Duodenal mucosa (tissue), 2 donors: Measurements from ENCODE around the gene CHL1.

Source experiments
- H3K27ac ChIP-seq: one replicate; pipeline ENCODE4 v1.7.0; 2013; ENCODE audit warnings: low read depth, low read length
- H3K27me3 ChIP-seq, 2 donors: one replicate each; pipeline ENCODE4 v1.7.0; 2013; ENCODE audit warnings: low read length in 2 of 2, control low read depth in 1 of 2; ENCODE audit not compliant: insufficient read depth in 2 of 2, control insufficient read depth in 1 of 2
- H3K36me3 ChIP-seq, 2 donors: one replicate each; pipeline ENCODE4 v1.7.0; 2013; ENCODE audit warnings: low read length in 2 of 2, control low read depth in 1 of 2; ENCODE audit not compliant: insufficient read depth in 2 of 2, control insufficient read depth in 1 of 2
- H3K4me1 ChIP-seq, 2 donors: one replicate each; pipeline ENCODE4 v1.7.0; 2013; ENCODE audit warnings: low read length in 2 of 2, control low read depth in 1 of 2; ENCODE audit not compliant: insufficient read depth in 2 of 2, control insufficient read depth in 1 of 2
- H3K4me3 ChIP-seq, 2 donors: one replicate each; pipeline ENCODE4 v1.7.0; 2013; ENCODE audit warnings: low read length in 2 of 2, low read depth in 1 of 2
- H3K9ac ChIP-seq, 2 donors: one replicate each; pipeline ENCODE4 v1.7.0; 2013; ENCODE audit warnings: low read length in 2 of 2, low read depth in 1 of 2
- H3K9me3 ChIP-seq, 2 donors: one replicate each; pipeline ENCODE4 v1.7.0; 2013; ENCODE audit warnings: low read length in 2 of 2, control low read depth in 1 of 2; ENCODE audit not compliant: control insufficient read depth in 1 of 2

Gene CHL1

GRCh38 chr3:418239-418929, 221.8 kb downstream of the CHL1 start:
- no peak overlapping the region for H3K27ac ChIP-seq
- no peak overlapping the region for H3K4me3 ChIP-seq
- H3K4me1 ChIP-seq, result no peaks in the 10 kb centered on the region
- H3K9me3 ChIP-seq, result no peaks in the 10 kb centered on the region
- H3K27me3 ChIP-seq, result no peaks in the 10 kb centered on the region
- H3K36me3 ChIP-seq, result no peaks in the 10 kb centered on the region
- H3K9ac ChIP-seq, result no peak overlapping the region

- no peaks in the 10 kb centered on the region for H3K27me3 ChIP-seq
- H3K9me3 ChIP-seq, result no peaks in the 10 kb centered on the region
- no peaks in the 10 kb centered on the region for H3K36me3 ChIP-seq
- H3K4me3 ChIP-seq, result no peak overlapping the region
- H3K4me1 ChIP-seq, result no peaks in the 10 kb centered on the region
- H3K9ac ChIP-seq, result no peak overlapping the region
- H3K27ac ChIP-seq, result no peak overlapping the region
These were observed 224.0 kb downstream of the CHL1 start for GRCh38 chr3:420584-420983.

DNA sequence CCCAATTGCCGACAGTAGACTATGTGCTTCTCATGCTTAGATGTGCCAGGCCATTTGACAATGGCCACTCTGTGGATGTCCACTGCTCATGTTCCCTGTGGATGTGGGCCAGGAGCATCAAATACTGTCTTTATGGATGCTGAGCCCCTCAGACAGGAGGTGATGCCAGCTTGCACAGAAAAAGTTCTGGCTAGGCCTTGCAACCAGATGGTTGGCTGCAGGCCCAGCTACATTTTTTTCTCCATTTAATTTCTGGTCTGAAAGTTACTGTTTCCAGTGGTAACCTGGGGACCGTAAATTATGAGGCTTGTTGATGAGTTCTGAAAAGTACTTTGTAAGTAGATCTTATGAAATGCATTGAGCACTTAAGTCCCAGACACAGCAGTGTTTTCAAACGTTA, 228.5 kb downstream of the CHL1 start:
- H3K9ac ChIP-seq, result no peak overlapping the region
- no peaks in the 10 kb centered on the region for H3K9me3 ChIP-seq

GRCh38 chr3:426072-426471, 229.5 kb downstream of the CHL1 start:
- Histone ChIP-seq H3K9me3 (no peaks in the 10 kb centered on the region), H3K27me3 (no peaks in the 10 kb centered on the region), H3K27ac (no peak overlapping the region), H3K4me1 (no peaks in the 10 kb centered on the region), H3K9ac (no peak overlapping the region), H3K36me3 (no peaks in the 10 kb centered on the region), H3K4me3 (no peak overlapping the region)

More for the DNA sequence above, 228.5 kb downstream of the CHL1 start:
- Histone ChIP-seq H3K27ac (no peak overlapping the region), H3K27me3 (no peaks in the 10 kb centered on the region), H3K4me1 (no peaks in the 10 kb centered on the region), H3K36me3 (no peaks in the 10 kb centered on the region), H3K4me3 (no peak overlapping the region)

DNA sequence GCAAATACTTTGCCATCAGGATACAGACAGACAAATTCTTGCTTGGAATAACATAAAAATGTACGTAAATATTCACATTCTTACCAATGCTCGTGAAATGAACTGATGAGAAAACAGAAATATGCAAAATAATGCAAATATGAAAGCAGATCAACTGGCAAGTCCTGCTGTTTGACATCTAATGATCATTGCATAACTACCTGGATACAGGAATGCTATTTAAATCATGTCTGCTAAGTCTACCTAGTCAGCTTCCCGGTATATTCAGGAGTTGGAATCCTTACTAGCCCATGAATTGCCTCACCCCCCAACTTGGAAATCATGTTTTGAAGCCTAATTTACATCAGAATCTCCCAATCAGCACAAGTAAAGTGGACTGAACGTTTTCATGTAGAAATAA, 230.6 kb downstream of the CHL1 start:
- no peak overlapping the region for H3K9ac ChIP-seq

DNA sequence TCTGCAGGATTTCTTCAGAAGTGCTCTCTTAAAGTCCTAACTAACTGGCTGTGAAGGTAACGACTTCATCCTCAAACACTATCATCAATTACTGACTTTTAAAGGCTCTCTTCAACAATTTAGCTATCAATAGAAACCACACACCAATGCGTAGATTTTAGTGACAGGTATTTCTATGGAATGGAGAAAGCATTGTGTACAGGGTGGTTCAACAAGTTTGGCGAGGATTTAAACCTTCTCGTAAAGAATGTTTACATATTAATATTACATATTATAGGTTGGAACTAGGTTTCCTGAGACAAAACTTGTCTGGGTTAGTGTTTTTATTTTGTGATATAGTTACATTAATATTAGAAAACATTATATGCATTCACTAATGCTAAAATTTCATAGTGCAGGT, 233.6 kb downstream of the CHL1 start:
- Histone ChIP-seq H3K4me3 (no peak overlapping the region), H3K9ac (no peak overlapping the region), H3K36me3 (no peaks in the 10 kb centered on the region), H3K27me3 (no peaks in the 10 kb centered on the region), H3K27ac (no peak overlapping the region), H3K9me3 (no peaks in the 10 kb centered on the region), H3K4me1 (no peaks in the 10 kb centered on the region)

More for the DNA sequence above, 230.6 kb downstream of the CHL1 start:
- Histone ChIP-seq H3K36me3 (no peaks in the 10 kb centered on the region), H3K27me3 (no peaks in the 10 kb centered on the region), H3K4me3 (no peak overlapping the region), H3K4me1 (no peaks in the 10 kb centered on the region), H3K9me3 (no peaks in the 10 kb centered on the region), H3K27ac (no peak overlapping the region)

- Histone ChIP-seq H3K4me3 (no peak overlapping the region), H3K4me1 (no peaks in the 10 kb centered on the region), H3K27me3 (no peaks in the 10 kb centered on the region), H3K9ac (no peak overlapping the region), H3K27ac (no peak overlapping the region), H3K36me3 (no peaks in the 10 kb centered on the region), H3K9me3 (no peaks in the 10 kb centered on the region)
These were observed 238.6 kb downstream of the CHL1 start for GRCh38 chr3:435161-435560.

DNA sequence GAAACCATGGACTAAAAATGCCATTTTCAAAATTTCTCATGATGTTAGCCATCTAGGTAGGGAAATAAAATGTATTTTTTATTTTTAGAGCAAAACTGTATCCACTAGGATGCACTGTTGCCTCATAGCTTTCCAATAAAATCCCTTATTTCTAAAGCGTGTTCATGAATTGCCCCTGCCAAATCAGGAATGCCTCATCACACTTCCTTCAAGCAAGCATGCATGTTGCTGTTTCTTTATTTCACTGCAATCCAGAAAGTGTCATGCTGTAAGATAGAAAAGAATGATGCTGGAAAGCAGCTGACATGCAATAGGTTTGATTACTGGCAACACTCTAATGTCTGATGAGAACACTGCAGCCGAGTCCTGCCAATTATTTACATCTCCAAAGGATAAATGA, 239.5 kb downstream of the CHL1 start:
- no peaks in the 10 kb centered on the region for H3K9me3 ChIP-seq
- H3K27me3 ChIP-seq, result no peaks in the 10 kb centered on the region
- no peak overlapping the region for H3K4me3 ChIP-seq
- no peaks in the 10 kb centered on the region for H3K36me3 ChIP-seq
- no peak overlapping the region for H3K9ac ChIP-seq
- no peak overlapping the region for H3K27ac ChIP-seq
- no peaks in the 10 kb centered on the region for H3K4me1 ChIP-seq

- no peaks in the 10 kb centered on the region for H3K4me1 ChIP-seq
- H3K9me3 ChIP-seq, result no peaks in the 10 kb centered on the region
- H3K4me3 ChIP-seq, result no peak overlapping the region
- no peaks in the 10 kb centered on the region for H3K36me3 ChIP-seq
- H3K27ac ChIP-seq, result no peak overlapping the region
- no peaks in the 10 kb centered on the region for H3K27me3 ChIP-seq
- H3K9ac ChIP-seq, result no peak overlapping the region
These were observed 244.3 kb downstream of the CHL1 start for GRCh38 chr3:440826-441225.

DNA sequence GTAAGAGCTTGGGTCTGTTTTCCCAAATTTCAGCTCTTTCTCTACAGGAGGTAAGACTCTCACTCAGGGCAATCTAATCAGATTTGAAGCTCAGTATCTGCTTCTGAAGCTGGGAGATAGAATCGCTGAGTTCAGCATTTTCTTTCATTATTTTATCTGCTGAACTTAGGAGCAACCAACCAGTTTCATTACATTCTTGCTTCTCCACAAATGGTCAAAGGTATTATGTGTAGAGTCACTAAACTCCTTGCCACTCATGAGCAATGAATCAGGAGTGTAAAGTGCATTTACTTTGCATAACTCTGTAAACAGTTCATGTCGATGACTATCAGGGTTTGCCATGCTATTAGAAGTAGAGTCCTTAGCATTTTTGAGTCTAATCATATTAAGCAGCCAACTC, 249.4 kb downstream of the CHL1 start:
- no peak overlapping the region for H3K27ac ChIP-seq
- H3K4me1 ChIP-seq, result no peaks in the 10 kb centered on the region
- no peaks in the 10 kb centered on the region for H3K27me3 ChIP-seq
- no peak overlapping the region for H3K9ac ChIP-seq
- H3K4me3 ChIP-seq, result no peak overlapping the region
- no peaks in the 10 kb centered on the region for H3K9me3 ChIP-seq
- H3K36me3 ChIP-seq, result no peaks in the 10 kb centered on the region

GRCh38 chr3:447671-448070, 251.1 kb downstream of the CHL1 start:
- Histone ChIP-seq H3K27me3 (no peaks in the 10 kb centered on the region), H3K4me3 (no peak overlapping the region), H3K36me3 (no peaks in the 10 kb centered on the region), H3K27ac (no peak overlapping the region), H3K4me1 (no peaks in the 10 kb centered on the region), H3K9ac (no peak overlapping the region), H3K9me3 (no peaks in the 10 kb centered on the region)
